ENCODE measurements around the gene C1QTNF8. TPM values are rescaled to one million over a fixed set of nuclear protein-coding genes. Genes with fewer than 3 reads are reported as not detected.
A peak's percentile ranks its signal among the peaks of the same experiment; 100 is the strongest.

C1QTNF8 gene
- total and polyA plus RNA-seq, 2 of the 13 experiments (the other 11 are each of a cell fraction or from before 2014, with no cell fraction given), result 0.09 TPM; not detected in 1

- TF ChIP-seq MXD3 (CRISPR knock-in tag; IDR thresholded peaks at IDR 0.05), result peak; percentile 76
- TF ChIP-seq XBP1 (CRISPR knock-in tag; IDR thresholded peaks at IDR 0.05), result no peak
- peak; percentile 17; the same call in 1 of the 2 replicates for TF ChIP-seq ZNF350 (CRISPR knock-in tag; IDR thresholded peaks at IDR 0.05; ENCODE audit: borderline replicate concordance, low read depth)
- TF ChIP-seq, protein P1, sequence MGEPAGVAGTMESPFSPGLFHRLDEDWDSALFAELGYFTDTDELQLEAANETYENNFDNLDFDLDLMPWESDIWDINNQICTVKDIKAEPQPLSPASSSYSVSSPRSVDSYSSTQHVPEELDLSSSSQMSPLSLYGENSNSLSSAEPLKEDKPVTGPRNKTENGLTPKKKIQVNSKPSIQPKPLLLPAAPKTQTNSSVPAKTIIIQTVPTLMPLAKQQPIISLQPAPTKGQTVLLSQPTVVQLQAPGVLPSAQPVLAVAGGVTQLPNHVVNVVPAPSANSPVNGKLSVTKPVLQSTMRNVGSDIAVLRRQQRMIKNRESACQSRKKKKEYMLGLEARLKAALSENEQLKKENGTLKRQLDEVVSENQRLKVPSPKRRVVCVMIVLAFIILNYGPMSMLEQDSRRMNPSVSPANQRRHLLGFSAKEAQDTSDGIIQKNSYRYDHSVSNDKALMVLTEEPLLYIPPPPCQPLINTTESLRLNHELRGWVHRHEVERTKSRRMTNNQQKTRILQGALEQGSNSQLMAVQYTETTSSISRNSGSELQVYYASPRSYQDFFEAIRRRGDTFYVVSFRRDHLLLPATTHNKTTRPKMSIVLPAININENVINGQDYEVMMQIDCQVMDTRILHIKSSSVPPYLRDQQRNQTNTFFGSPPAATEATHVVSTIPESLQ (CRISPR knock-in tag; conservative IDR thresholded peaks at IDR 0.05), result no peak
- peak; percentile 73; the same call in 1 of the 2 replicates for TF ChIP-seq AKAP8 (CRISPR knock-in tag; IDR thresholded peaks at IDR 0.05)
- TF ChIP-seq ZNF580 (CRISPR knock-in tag; IDR thresholded peaks at IDR 0.05; ENCODE audit: borderline replicate concordance, low read depth), result 0 out of 2 replicates have a peak, but pooled peaks have one; percentile 21
- TF ChIP-seq, protein P2, sequence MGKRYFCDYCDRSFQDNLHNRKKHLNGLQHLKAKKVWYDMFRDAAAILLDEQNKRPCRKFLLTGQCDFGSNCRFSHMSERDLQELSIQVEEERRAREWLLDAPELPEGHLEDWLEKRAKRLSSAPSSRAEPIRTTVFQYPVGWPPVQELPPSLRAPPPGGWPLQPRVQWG (CRISPR knock-in tag; IDR thresholded peaks at IDR 0.05; ENCODE audit: borderline replicate concordance, low read depth), result no peak
- TF ChIP-seq, protein P3, sequence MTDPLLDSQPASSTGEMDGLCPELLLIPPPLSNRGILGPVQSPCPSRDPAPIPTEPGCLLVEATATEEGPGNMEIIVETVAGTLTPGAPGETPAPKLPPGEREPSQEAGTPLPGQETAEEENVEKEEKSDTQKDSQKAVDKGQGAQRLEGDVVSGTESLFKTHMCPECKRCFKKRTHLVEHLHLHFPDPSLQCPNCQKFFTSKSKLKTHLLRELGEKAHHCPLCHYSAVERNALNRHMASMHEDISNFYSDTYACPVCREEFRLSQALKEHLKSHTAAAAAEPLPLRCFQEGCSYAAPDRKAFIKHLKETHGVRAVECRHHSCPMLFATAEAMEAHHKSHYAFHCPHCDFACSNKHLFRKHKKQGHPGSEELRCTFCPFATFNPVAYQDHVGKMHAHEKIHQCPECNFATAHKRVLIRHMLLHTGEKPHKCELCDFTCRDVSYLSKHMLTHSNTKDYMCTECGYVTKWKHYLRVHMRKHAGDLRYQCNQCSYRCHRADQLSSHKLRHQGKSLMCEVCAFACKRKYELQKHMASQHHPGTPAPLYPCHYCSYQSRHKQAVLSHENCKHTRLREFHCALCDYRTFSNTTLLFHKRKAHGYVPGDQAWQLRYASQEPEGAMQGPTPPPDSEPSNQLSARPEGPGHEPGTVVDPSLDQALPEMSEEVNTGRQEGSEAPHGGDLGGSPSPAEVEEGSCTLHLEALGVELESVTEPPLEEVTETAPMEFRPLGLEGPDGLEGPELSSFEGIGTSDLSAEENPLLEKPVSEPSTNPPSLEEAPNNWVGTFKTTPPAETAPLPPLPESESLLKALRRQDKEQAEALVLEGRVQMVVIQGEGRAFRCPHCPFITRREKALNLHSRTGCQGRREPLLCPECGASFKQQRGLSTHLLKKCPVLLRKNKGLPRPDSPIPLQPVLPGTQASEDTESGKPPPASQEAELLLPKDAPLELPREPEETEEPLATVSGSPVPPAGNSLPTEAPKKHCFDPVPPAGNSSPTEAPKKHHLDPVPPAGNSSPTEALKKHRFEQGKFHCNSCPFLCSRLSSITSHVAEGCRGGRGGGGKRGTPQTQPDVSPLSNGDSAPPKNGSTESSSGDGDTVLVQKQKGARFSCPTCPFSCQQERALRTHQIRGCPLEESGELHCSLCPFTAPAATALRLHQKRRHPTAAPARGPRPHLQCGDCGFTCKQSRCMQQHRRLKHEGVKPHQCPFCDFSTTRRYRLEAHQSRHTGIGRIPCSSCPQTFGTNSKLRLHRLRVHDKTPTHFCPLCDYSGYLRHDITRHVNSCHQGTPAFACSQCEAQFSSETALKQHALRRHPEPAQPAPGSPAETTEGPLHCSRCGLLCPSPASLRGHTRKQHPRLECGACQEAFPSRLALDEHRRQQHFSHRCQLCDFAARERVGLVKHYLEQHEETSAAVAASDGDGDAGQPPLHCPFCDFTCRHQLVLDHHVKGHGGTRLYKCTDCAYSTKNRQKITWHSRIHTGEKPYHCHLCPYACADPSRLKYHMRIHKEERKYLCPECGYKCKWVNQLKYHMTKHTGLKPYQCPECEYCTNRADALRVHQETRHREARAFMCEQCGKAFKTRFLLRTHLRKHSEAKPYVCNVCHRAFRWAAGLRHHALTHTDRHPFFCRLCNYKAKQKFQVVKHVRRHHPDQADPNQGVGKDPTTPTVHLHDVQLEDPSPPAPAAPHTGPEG (CRISPR knock-in tag; IDR thresholded peaks at IDR 0.05), result no peak
- TF ChIP-seq NFKBIZ (CRISPR knock-in tag; IDR thresholded peaks at IDR 0.05), result peak; percentile 45; the same call in 1 of the 2 replicates
- no peak for TF ChIP-seq ZNF333 (CRISPR knock-in tag; IDR thresholded peaks at IDR 0.05; ENCODE audit: borderline replicate concordance)
- no peak for TF ChIP-seq ASH2L (IDR thresholded peaks at IDR 0.05; ENCODE audit: insufficient read length, low read depth, low read length)
- no peak for TF ChIP-seq CCAR2 (optimal IDR thresholded peaks at IDR 0.05; ENCODE audit: low read depth, low read length)
- peak; percentile 82; the same call in 1 of the 2 replicates for TF ChIP-seq TFAP4 (IDR thresholded peaks at IDR 0.05; ENCODE audit: borderline replicate concordance, low read depth)
- no peak for TF ChIP-seq ZIK1 (CRISPR knock-in tag; IDR thresholded peaks at IDR 0.05; ENCODE audit: borderline replicate concordance, low read depth)
Measured at GRCh38 chr16:1090620-1091587, 5.1 kb downstream of the C1QTNF8 start (continued).
